GM20431 (cell line): ENCODE measurements around the gene WNT2.

ENCODE experiments used
- in situ Hi-C: fragments of 300-500 bp; cut with MseI, MboI; formaldehyde crosslinking; loops from one replicate; pipeline ENCODE4 v1.15.0; 2020; ENCODE audit warnings: low sequenced_read_pairs; ENCODE audit not compliant: unreplicated experiment

WNT2 gene

DNA sequence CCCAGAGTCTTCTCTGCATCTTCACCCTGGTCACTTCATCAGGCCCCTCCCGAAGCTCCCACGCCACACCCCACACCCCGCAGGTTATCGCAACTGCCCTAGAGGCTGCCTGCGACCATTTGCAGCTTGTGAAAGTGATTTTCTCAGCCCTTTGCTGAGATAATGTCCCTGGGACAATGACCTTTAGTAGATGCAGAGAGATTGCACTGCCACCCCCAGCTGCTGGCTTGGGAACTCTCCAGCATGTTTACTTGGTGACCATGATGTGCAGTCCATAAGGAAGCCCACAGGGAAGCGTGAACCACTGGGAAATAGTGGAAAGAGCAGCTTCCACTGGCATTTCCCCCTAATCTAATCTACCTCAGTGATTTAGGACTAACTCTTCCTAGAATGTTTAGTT is 97.3 kb downstream of the WNT2 start:
- in situ Hi-C loops = no loop called here
